HL-60 (cell line): ENCODE measurements around the gene SLC4A1.

Experiments
- DNase-seq, 2 experiments: peaks; one replicate each; pipeline ENCODE4 v3.0.0-alpha.2; 2010 to 2020; ENCODE audit warnings: low read depth in 1 of 2, low spot score in 1 of 2
- H3K27ac ChIP-seq: fragments of 250-450 bp; sonication (Bioruptor Pico); replicated peaks from 2 replicates; pipeline ENCODE4 v1.5.1; 2020; ENCODE audit warnings: mild to moderate bottlenecking, moderate library complexity
- H3K27me3 ChIP-seq: fragments of 250-450 bp; sonication (Bioruptor Pico); 2 replicates; pipeline ENCODE4 v1.5.1; 2021; ENCODE audit warnings: mild to moderate bottlenecking, moderate library complexity; ENCODE audit not compliant: insufficient read depth, poor library complexity, severe bottlenecking
- H3K4me3 ChIP-seq: replicated peaks from 2 replicates; pipeline ENCODE4 v1.5.1; 2011; ENCODE audit warnings: mild to moderate bottlenecking, control low read depth, low read length; ENCODE audit not compliant: insufficient read depth
- CTCF ChIP-seq: IDR thresholded peaks from one replicate; pipeline ENCODE4 v1.5.1; 2011; ENCODE audit warnings: low read length, control low read depth, inconsistent platforms; ENCODE audit not compliant: insufficient read depth
- GABPA ChIP-seq: IDR thresholded peaks from 2 replicates; pipeline ENCODE4 v1.6.1; 2012; ENCODE audit warnings: low read depth
- POLR2AphosphoS5 ChIP-seq: IDR thresholded peaks from 2 replicates; pipeline ENCODE4 v1.6.1; 2012; ENCODE audit warnings: low read depth
- REST ChIP-seq: IDR thresholded peaks from 2 replicates; pipeline ENCODE4 v1.6.1; 2012; ENCODE audit warnings: low read depth; ENCODE audit not compliant: insufficient replicate concordance
- SPI1 ChIP-seq: IDR thresholded peaks from 2 replicates; pipeline ENCODE4 v1.6.1; 2012; ENCODE audit warnings: low read depth, mild to moderate bottlenecking, borderline replicate concordance

The SLC4A1 gene

GRCh38 chr17:44214896-44215295 is 53.0 kb downstream of the SLC4A1 start:
- Histone ChIP-seq H3K27ac (no peak overlapping the region), H3K27me3 (no peaks in the 10 kb centered on the region), H3K4me3 (no peak overlapping the region)
- no peak for TF ChIP-seq GABPA
- no peak for TF ChIP-seq POLR2AphosphoS5
- no peak for TF ChIP-seq SPI1
- no peak for TF ChIP-seq CTCF
- TF ChIP-seq REST = no peak
- DNase-seq = no peak

GRCh38 chr17:44214230-44214494 is 53.8 kb downstream of the SLC4A1 start:
- no peaks in the 10 kb centered on the region for H3K27me3 ChIP-seq
- H3K4me3 ChIP-seq = no peak overlapping the region
- no peak for DNase-seq
- TF ChIP-seq GABPA = no peak
- TF ChIP-seq CTCF = no peak
- no peak for TF ChIP-seq REST
- no peak for TF ChIP-seq SPI1
- no peak; the same call in 1 of the 2 replicates for TF ChIP-seq POLR2AphosphoS5
- H3K27ac ChIP-seq = no peak overlapping the region

GRCh38 chr17:44213403-44214229 is 54.3 kb downstream of the SLC4A1 start:
- DNase-seq = no peak
- TF ChIP-seq GABPA = no peak
- TF ChIP-seq POLR2AphosphoS5 = peak; percentile 70
- TF ChIP-seq REST = no peak
- TF ChIP-seq SPI1 = no peak
- no peak for TF ChIP-seq CTCF
- H3K27me3 ChIP-seq = no peaks in the 10 kb centered on the region
- H3K27ac ChIP-seq = no peak overlapping the region
- H3K4me3 ChIP-seq = no peak overlapping the region
